DOHH2 (cell line): Measurements from ENCODE around the gene ST6GAL1.
A peak's percentile ranks its signal among the peaks of the same experiment; 100 is the strongest.

Source experiments
- H3F3A ChIP-seq: fragments of 200-600 bp; sonication (generic), shearing (Covaris generic); 2 replicates; pipeline ENCODE4 v1.6.0; 2016; ENCODE audit warnings: antibody characterized with exemption, mild to moderate bottlenecking; ENCODE audit not compliant: control insufficient read depth, insufficient read depth
- H3K27ac ChIP-seq: fragments of 200-600 bp; sonication (generic); 2 replicates; pipeline ENCODE4 v1.5.1; 2014; ENCODE audit warnings: low read depth, mild to moderate bottlenecking, low read length, moderate library complexity
- H3K27me3 ChIP-seq: fragments of 200-600 bp; sonication (generic); 2 replicates; pipeline ENCODE4 v1.6.1; 2014; ENCODE audit warnings: mild to moderate bottlenecking, low read length, mixed read lengths; ENCODE audit not compliant: control insufficient read depth
- H3K36me3 ChIP-seq: fragments of 200-600 bp; sonication (generic); 2 replicates; pipeline ENCODE4 v1.6.1; 2014; ENCODE audit warnings: mild to moderate bottlenecking, low read length, moderate library complexity, mixed read lengths; ENCODE audit not compliant: control insufficient read depth
- H3K4me1 ChIP-seq: fragments of 200-600 bp; sonication (generic); 2 replicates; pipeline ENCODE4 v1.6.1; 2014; ENCODE audit warnings: mild to moderate bottlenecking, low read length, mixed read lengths; ENCODE audit not compliant: control insufficient read depth
- H3K4me2 ChIP-seq: fragments of 200-600 bp; sonication (generic); 2 replicates; pipeline ENCODE4 v1.6.0; 2014; ENCODE audit warnings: mild to moderate bottlenecking, low read length, moderate library complexity
- H3K4me3 ChIP-seq: fragments of 200-600 bp; sonication (generic); 2 replicates; pipeline ENCODE4 v1.5.1; 2014; ENCODE audit warnings: mild to moderate bottlenecking, low read length, mixed read lengths
- H3K79me2 ChIP-seq: fragments of 200-600 bp; sonication (generic); 2 replicates; pipeline ENCODE4 v1.6.1; 2014; ENCODE audit warnings: mild to moderate bottlenecking, low read length, mixed read lengths; ENCODE audit not compliant: control insufficient read depth
- H3K9me2 ChIP-seq: fragments of 200-600 bp; sonication (generic); replicated peaks from 2 replicates; pipeline ENCODE4 v1.6.1; 2014; ENCODE audit warnings: mild to moderate bottlenecking, low read length, mixed read lengths; ENCODE audit not compliant: control insufficient read depth
- H3K9me3 ChIP-seq: fragments of 200-600 bp; sonication (generic); 2 replicates; pipeline ENCODE4 v1.6.1; 2014; ENCODE audit warnings: antibody characterized with exemption, low read length, mixed read lengths; ENCODE audit not compliant: control insufficient read depth, insufficient read depth
- H4K20me1 ChIP-seq: fragments of 200-600 bp; sonication (generic); 2 replicates; pipeline ENCODE4 v1.6.0; 2014; ENCODE audit warnings: low read depth, mild to moderate bottlenecking, antibody characterized with exemption, low read length, moderate library complexity; ENCODE audit not compliant: control insufficient read depth, insufficient read depth
- EZH2phosphoT487 ChIP-seq: fragments of 200-600 bp; sonication (generic); IDR thresholded peaks from 2 replicates; pipeline ENCODE4 v1.6.1; 2017; ENCODE audit warnings: borderline replicate concordance, mild to moderate bottlenecking, antibody characterized with exemption, low read length, moderate library complexity, mixed read lengths
- TF ChIP-seq, protein P1 (sequence below): fragments of 200-600 bp; sonication (generic); IDR thresholded peaks from one replicate; pipeline ENCODE4 v1.5.1; 2014; ENCODE audit warnings: antibody characterized with exemption, mild to moderate bottlenecking, low read depth, low read length; ENCODE audit not compliant: poor library complexity, severe bottlenecking

The ST6GAL1 gene

GRCh38 chr3:186980989-186981388 lies 50.7 kb downstream of the ST6GAL1 start:
- peaks cover 18% of the 10 kb centered on the region; the same call in 1 of the 2 replicates for H3F3A ChIP-seq
- peaks cover 3% of the 10 kb centered on the region; the same call in 1 of the 2 replicates for H3K79me2 ChIP-seq
- H3K9me3 ChIP-seq = no peaks in the 10 kb centered on the region
- no peaks in the 10 kb centered on the region for H3K9me2 ChIP-seq
- H3K27ac ChIP-seq = no peak overlapping the region
- H3K4me1 ChIP-seq = peaks cover 35% of the 10 kb centered on the region
- no peak overlapping the region for H3K4me2 ChIP-seq
- no peak for TF ChIP-seq EZH2phosphoT487
- TF ChIP-seq, protein P1, sequence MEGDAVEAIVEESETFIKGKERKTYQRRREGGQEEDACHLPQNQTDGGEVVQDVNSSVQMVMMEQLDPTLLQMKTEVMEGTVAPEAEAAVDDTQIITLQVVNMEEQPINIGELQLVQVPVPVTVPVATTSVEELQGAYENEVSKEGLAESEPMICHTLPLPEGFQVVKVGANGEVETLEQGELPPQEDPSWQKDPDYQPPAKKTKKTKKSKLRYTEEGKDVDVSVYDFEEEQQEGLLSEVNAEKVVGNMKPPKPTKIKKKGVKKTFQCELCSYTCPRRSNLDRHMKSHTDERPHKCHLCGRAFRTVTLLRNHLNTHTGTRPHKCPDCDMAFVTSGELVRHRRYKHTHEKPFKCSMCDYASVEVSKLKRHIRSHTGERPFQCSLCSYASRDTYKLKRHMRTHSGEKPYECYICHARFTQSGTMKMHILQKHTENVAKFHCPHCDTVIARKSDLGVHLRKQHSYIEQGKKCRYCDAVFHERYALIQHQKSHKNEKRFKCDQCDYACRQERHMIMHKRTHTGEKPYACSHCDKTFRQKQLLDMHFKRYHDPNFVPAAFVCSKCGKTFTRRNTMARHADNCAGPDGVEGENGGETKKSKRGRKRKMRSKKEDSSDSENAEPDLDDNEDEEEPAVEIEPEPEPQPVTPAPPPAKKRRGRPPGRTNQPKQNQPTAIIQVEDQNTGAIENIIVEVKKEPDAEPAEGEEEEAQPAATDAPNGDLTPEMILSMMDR = no peak
- H4K20me1 ChIP-seq = no peaks in the 10 kb centered on the region
- H3K4me3 ChIP-seq = no peak overlapping the region
- peaks cover 56% of the 10 kb centered on the region for H3K36me3 ChIP-seq
- no peaks in the 10 kb centered on the region for H3K27me3 ChIP-seq

- peaks cover 22% of the 10 kb centered on the region for H3F3A ChIP-seq
- no peak overlapping the region for H3K4me2 ChIP-seq
- H3K9me3 ChIP-seq = no peaks in the 10 kb centered on the region
Observed at GRCh38 chr3:186983659-186984058, 53.3 kb downstream of the ST6GAL1 start.

GRCh38 chr3:186984064-186984463 lies 53.7 kb downstream of the ST6GAL1 start:
- H3K79me2 ChIP-seq = peaks cover 22% of the 10 kb centered on the region
- TF ChIP-seq, protein P1 = no peak
- no peak for TF ChIP-seq EZH2phosphoT487
- peaks cover 66% of the 10 kb centered on the region for H3K4me1 ChIP-seq
- no peak overlapping the region for H3K27ac ChIP-seq
- no peaks in the 10 kb centered on the region for H3K27me3 ChIP-seq
- H3F3A ChIP-seq = peaks cover 26% of the 10 kb centered on the region
- no peaks in the 10 kb centered on the region for H4K20me1 ChIP-seq
- H3K4me2 ChIP-seq = no peak overlapping the region
- H3K36me3 ChIP-seq = peaks cover 47% of the 10 kb centered on the region
- H3K9me3 ChIP-seq = no peaks in the 10 kb centered on the region
- no peak overlapping the region for H3K4me3 ChIP-seq
- no peaks in the 10 kb centered on the region for H3K9me2 ChIP-seq

More at GRCh38 chr3:186983659-186984058, 53.3 kb downstream of the ST6GAL1 start:
- peaks cover 18% of the 10 kb centered on the region for H3K79me2 ChIP-seq
- no peak for TF ChIP-seq EZH2phosphoT487
- TF ChIP-seq, protein P1 = no peak
- H3K9me2 ChIP-seq = no peaks in the 10 kb centered on the region
- H3K27me3 ChIP-seq = no peaks in the 10 kb centered on the region
- H3K27ac ChIP-seq = 0 out of 2 replicates have a peak overlapping the region, but pooled peaks have one; percentile 5
- peaks cover 50% of the 10 kb centered on the region for H3K36me3 ChIP-seq
- peaks cover 62% of the 10 kb centered on the region for H3K4me1 ChIP-seq
- no peaks in the 10 kb centered on the region for H4K20me1 ChIP-seq
- H3K4me3 ChIP-seq = no peak overlapping the region
